H1 (cell line): ENCODE data around the gene DNASE1L1. TPM values are rescaled to one million over a fixed set of nuclear protein-coding genes. Genes with fewer than 3 reads are reported as not detected.
A peak's percentile ranks its signal among the peaks of the same experiment; 100 is the strongest.

Experiments
- CTCF ChIA-PET: fragments of 300-600 bp; sonication (Branson Sonifier 250); formaldehyde crosslinking; loops from one replicate; lab custom pipeline; 2021; ENCODE audit not compliant: partially characterized antibody; lab: Charles Lee
- POLR2A ChIA-PET: fragments of 300-600 bp; sonication (Branson Sonifier 250); formaldehyde crosslinking; loops from one replicate; lab custom pipeline; 2021; ENCODE audit warnings: inconsistent platforms; ENCODE audit not compliant: partially characterized antibody; lab: Charles Lee
- DNase-seq, 2 experiments: peaks; one replicate each; pipeline versions ENCODE4 v3.0.0 to v3.0.0-alpha.2; 2010 to 2022; ENCODE audit warnings: low spot score in 2 of 2, low read depth in 1 of 2, mixed read lengths in 1 of 2
- FAIRE-seq: peaks from 2 replicates; lab custom pipeline; 2011; peaks lifted over from hg19 to GRCh38; lab: Jason Lieb, UNC
- H2AFZ ChIP-seq: 2 replicates; pipeline ENCODE4 v1.8.1; 2012; ENCODE audit warnings: low read length, inconsistent platforms
- H2AK5ac ChIP-seq: 2 replicates; pipeline ENCODE4 v1.6.1; 2013; ENCODE audit warnings: low read depth, low read length
- H2BK120ac ChIP-seq: replicated peaks from 2 replicates; pipeline ENCODE3; 2013; ENCODE audit warnings: low read depth, low read length, inconsistent platforms
- H2BK12ac ChIP-seq: 2 replicates; pipeline ENCODE4 v1.6.1; 2013; ENCODE audit warnings: low read depth, low read length
- H2BK15ac ChIP-seq: 2 replicates; pipeline ENCODE4 v1.6.1; 2013; ENCODE audit warnings: low read length
- H2BK20ac ChIP-seq: 2 replicates; pipeline ENCODE4 v1.6.1; 2013; ENCODE audit warnings: low read length
- H2BK5ac ChIP-seq: 2 replicates; pipeline ENCODE4 v1.6.1; 2013; ENCODE audit warnings: low read depth, low read length
- H3K14ac ChIP-seq: 2 replicates; pipeline ENCODE4 v1.6.1; 2013; ENCODE audit warnings: inconsistent platforms; ENCODE audit not compliant: insufficient read length
- H3K18ac ChIP-seq: 2 replicates; pipeline ENCODE4 v1.6.1; 2013; ENCODE audit warnings: low read length; ENCODE audit errors: extremely low read depth
- H3K23ac ChIP-seq: 2 replicates; pipeline ENCODE4 v1.6.1; 2013; ENCODE audit warnings: inconsistent platforms; ENCODE audit not compliant: insufficient read length
- H3K23me2 ChIP-seq: 2 replicates; pipeline ENCODE4 v1.6.1; 2013; ENCODE audit warnings: low read depth, low read length
- H3K27ac ChIP-seq: 2 replicates; pipeline ENCODE4 v1.6.1; 2011; ENCODE audit warnings: low read depth, low read length, inconsistent platforms
- H3K27me3 ChIP-seq, 4 experiments: replicated peaks in 1 of 4; 1 replicate in 1 of 4; 2 replicates in 3 of 4; pipeline versions ENCODE4 v1.6.1 to v1.8.1; 2011 to 2013; ENCODE audit warnings: low read length in 3 of 4, mild to moderate bottlenecking in 3 of 4, inconsistent platforms in 2 of 4, mixed read lengths in 2 of 4, moderate library complexity in 1 of 4; ENCODE audit not compliant: control insufficient read depth in 3 of 4, insufficient read depth in 3 of 4; ENCODE audit errors: extremely low read depth in 1 of 4
- H3K36me3 ChIP-seq, 4 experiments: 2 replicates each; pipeline versions ENCODE4 v1.6.1 to v1.8.1; 2011 to 2013; ENCODE audit warnings: mild to moderate bottlenecking in 4 of 4, low read length in 3 of 4, moderate library complexity in 2 of 4, control low read depth in 1 of 4, inconsistent platforms in 1 of 4; ENCODE audit not compliant: insufficient read depth in 4 of 4, control insufficient read depth in 2 of 4
- H3K4ac ChIP-seq: replicated peaks from 2 replicates; pipeline ENCODE3; 2013; ENCODE audit warnings: low read length, low read depth, mixed read lengths, inconsistent platforms; ENCODE audit not compliant: insufficient read length
- H3K4me1 ChIP-seq, 4 experiments: replicated peaks in 1 of 4; 1 replicate in 1 of 4; 2 replicates in 3 of 4; pipeline versions ENCODE4 v1.6.1 to v1.8.1; 2011 to 2013; ENCODE audit warnings: low read length in 3 of 4, inconsistent platforms in 2 of 4, mixed read lengths in 1 of 4; ENCODE audit not compliant: insufficient read depth in 4 of 4, control insufficient read depth in 3 of 4
- H3K4me2 ChIP-seq, 2 experiments: 2 replicates each; pipeline versions ENCODE4 v1.6.1 to v1.8.1; 2011 to 2013; ENCODE audit warnings: low read depth in 2 of 2, low read length in 2 of 2, control low read depth in 1 of 2, inconsistent platforms in 1 of 2, mild to moderate bottlenecking in 1 of 2; ENCODE audit not compliant: insufficient read depth in 1 of 2
- H3K4me3 ChIP-seq, 4 experiments: fragments of 200-600, 300-600 bp in 1 of 4; sonication (generic), shearing (Covaris generic), sonication (Bioruptor Twin) in 1 of 4; 2 replicates each; pipeline versions ENCODE4 v1.5.1 to v1.8.1; 2011 to 2016; ENCODE audit warnings: low read length in 4 of 4, low read depth in 3 of 4, control low read depth in 2 of 4, inconsistent platforms in 2 of 4, mild to moderate bottlenecking in 2 of 4, mixed read lengths in 1 of 4, moderate library complexity in 1 of 4; ENCODE audit not compliant: insufficient read depth in 2 of 4; ENCODE audit errors: extremely low read depth in 1 of 4
- H3K56ac ChIP-seq: replicated peaks from 2 replicates; pipeline ENCODE3; 2013; ENCODE audit warnings: low read depth, mild to moderate bottlenecking, mixed read lengths, low read length, inconsistent platforms; ENCODE audit not compliant: insufficient read length
- H3K79me1 ChIP-seq: 2 replicates; pipeline ENCODE4 v1.6.1; 2013; ENCODE audit warnings: low read depth, low read length, control low read depth
- H3K79me2 ChIP-seq, 2 experiments: 2 replicates each; pipeline versions ENCODE4 v1.6.1 to v1.8.1; 2012 to 2013; ENCODE audit warnings: low read length in 2 of 2, mild to moderate bottlenecking in 2 of 2, inconsistent platforms in 1 of 2; ENCODE audit not compliant: insufficient read depth in 2 of 2, control insufficient read depth in 1 of 2
- H3K9ac ChIP-seq, 4 experiments: replicated peaks in 1 of 4; 1 replicate in 1 of 4; 2 replicates in 3 of 4; pipeline versions ENCODE4 v1.6.1 to v1.8.1; 2011 to 2013; ENCODE audit warnings: low read depth in 3 of 4, low read length in 3 of 4, control low read depth in 2 of 4, mild to moderate bottlenecking in 2 of 4, moderate library complexity in 2 of 4, inconsistent platforms in 1 of 4; ENCODE audit errors: extremely low read depth in 1 of 4
- H3K9me3 ChIP-seq, 2 experiments: 2 replicates each; pipeline versions ENCODE4 v1.6.1 to v1.8.1; 2012 to 2013; ENCODE audit warnings: mild to moderate bottlenecking in 2 of 2, moderate library complexity in 2 of 2, control low read depth in 1 of 2, inconsistent platforms in 1 of 2, low read depth in 1 of 2, low read length in 1 of 2, mixed read lengths in 1 of 2; ENCODE audit not compliant: insufficient read depth in 2 of 2
- H4K20me1 ChIP-seq, 2 experiments: replicated peaks in 1 of 2; 2 replicates each; pipeline versions ENCODE3 to v1.8.1; 2011 to 2013; ENCODE audit warnings: inconsistent platforms in 2 of 2, low read length in 2 of 2, mild to moderate bottlenecking in 1 of 2; ENCODE audit not compliant: insufficient read depth in 2 of 2, control insufficient read depth in 1 of 2
- H4K5ac ChIP-seq: 2 replicates; pipeline ENCODE4 v1.6.1; 2013; ENCODE audit warnings: low read length, low read depth, mixed read lengths, inconsistent platforms; ENCODE audit not compliant: insufficient read length
- H4K8ac ChIP-seq: 2 replicates; pipeline ENCODE4 v1.8.0; 2013; ENCODE audit warnings: mild to moderate bottlenecking, moderate library complexity, low read length, inconsistent platforms; ENCODE audit not compliant: insufficient read depth; ENCODE audit errors: extremely low read depth
- H4K91ac ChIP-seq: replicated peaks from 2 replicates; pipeline ENCODE3; 2013; ENCODE audit warnings: low read length, mixed read lengths, inconsistent platforms; ENCODE audit not compliant: insufficient read length
- CBX5 ChIP-seq: fragments of 300-800, 300-1000 bp; sonication (generic); IDR thresholded peaks from 2 replicates; pipeline ENCODE4 v1.7.1; 2016; ENCODE audit warnings: antibody characterized with exemption, low read length, low read depth
- CHD1 ChIP-seq: IDR thresholded peaks from 2 replicates; pipeline ENCODE4 v1.6.1; 2012; ENCODE audit warnings: low read depth, low read length, improper control_type of control experiment
- CREB1 ChIP-seq: IDR thresholded peaks from 2 replicates; pipeline ENCODE4 v1.6.1; 2012; ENCODE audit warnings: inconsistent platforms
- GABPA ChIP-seq: IDR thresholded peaks from 2 replicates; pipeline ENCODE4 v1.6.1; 2011; ENCODE audit warnings: mild to moderate bottlenecking, low read length, moderate library complexity, borderline replicate concordance; ENCODE audit not compliant: insufficient read depth
- HDAC2 ChIP-seq, 2 experiments: fragments of 300-600 bp in 1 of 2; sonication (generic) in 1 of 2; IDR thresholded peaks; 2 replicates each; pipeline ENCODE4 v1.6.1; 2011 to 2012; ENCODE audit warnings: low read depth in 2 of 2, low read length in 2 of 2, mild to moderate bottlenecking in 2 of 2, moderate library complexity in 2 of 2, borderline replicate concordance in 1 of 2, inconsistent platforms in 1 of 2
- JUN ChIP-seq: IDR thresholded peaks from 2 replicates; pipeline ENCODE4 v1.6.1; 2011; ENCODE audit warnings: low read depth, mild to moderate bottlenecking, improper control_type of control experiment, low read length
- KDM4A ChIP-seq: IDR thresholded peaks from one replicate; pipeline ENCODE4 v1.7.1; 2012; ENCODE audit warnings: low read depth, mild to moderate bottlenecking, moderate library complexity, low read length, inconsistent platforms; ENCODE audit not compliant: severe bottlenecking
- RFX5 ChIP-seq: IDR thresholded peaks from 2 replicates; pipeline ENCODE4 v1.6.1; 2011; ENCODE audit warnings: low read depth, low read length, improper control_type of control experiment, borderline replicate concordance
- SIRT6 ChIP-seq: IDR thresholded peaks from one replicate; pipeline ENCODE4 v1.7.1; 2012; ENCODE audit warnings: low read length, inconsistent platforms
- SUZ12 ChIP-seq: fragments of 200-600 bp; sonication (generic); IDR thresholded peaks from 2 replicates; pipeline ENCODE4 v1.6.1; 2012; ENCODE audit warnings: mild to moderate bottlenecking, inconsistent platforms, low read length, moderate library complexity, mixed read lengths
- TAF1 ChIP-seq: IDR thresholded peaks from 2 replicates; pipeline ENCODE4 v1.6.1; 2011; ENCODE audit warnings: mild to moderate bottlenecking, low read depth, low read length
- WGBS, 2 experiments: shearing (Covaris generic) in 1 of 2; methylation state at CpG; one replicate each; pipeline versions ENCODE4 v1.1.6 to v1.1.7; 2013 to 2015; ENCODE audit warnings: low lambda C conversion rate in 2 of 2, mixed read lengths in 2 of 2, inconsistent platforms in 1 of 2, low coverage in 1 of 2, missing lambda C conversion rate in 1 of 2; ENCODE audit not compliant: insufficient replicate concordance in 2 of 2, insufficient coverage in 1 of 2, insufficient read length in 1 of 2; ENCODE audit errors: extremely low coverage in 1 of 2, missing lambda C conversion rate in 1 of 2; 5-methylcytosine and 5-hydroxymethylcytosine counted together
- polyA plus RNA-seq, 7 experiments: library from polyadenylated mRNA; depleted of rRNA in 3 of 7; stranded (reverse) in 5 of 7; unstranded in 2 of 7; fragments of >200 nt in 5 of 7; fragments of 200-250 nt in 2 of 7; gene quantifications; 1 replicate in 5 of 7; 2 replicates in 1 of 7; 4 replicates in 1 of 7; pipeline versions ENCODE4 v1.2.1 to v1.2.3, GENCODE V29; 2011 to 2013; ENCODE audit warnings: missing spikeins in 2 of 7, mixed read lengths in 2 of 7
- total RNA-seq: library from RNA; stranded (reverse); fragmentation: NEBNext Ultra II Directional; extraction: Animal tissue kit (Norgen Biotek cat#: 25700); gene quantifications from 2 replicates; pipeline ENCODE4 v1.2.1, GENCODE V29; 2021
- TF ChIP-seq, protein P1 (sequence below): IDR thresholded peaks from 2 replicates; pipeline ENCODE4 v1.6.1; 2012; ENCODE audit warnings: inconsistent platforms

Gene DNASE1L1
- total and polyA plus RNA-seq, 2 of the 8 experiments (the other 6 are each of a cell fraction or from before 2014, with no cell fraction given): 8.7 to 30.0 TPM

DNA sequence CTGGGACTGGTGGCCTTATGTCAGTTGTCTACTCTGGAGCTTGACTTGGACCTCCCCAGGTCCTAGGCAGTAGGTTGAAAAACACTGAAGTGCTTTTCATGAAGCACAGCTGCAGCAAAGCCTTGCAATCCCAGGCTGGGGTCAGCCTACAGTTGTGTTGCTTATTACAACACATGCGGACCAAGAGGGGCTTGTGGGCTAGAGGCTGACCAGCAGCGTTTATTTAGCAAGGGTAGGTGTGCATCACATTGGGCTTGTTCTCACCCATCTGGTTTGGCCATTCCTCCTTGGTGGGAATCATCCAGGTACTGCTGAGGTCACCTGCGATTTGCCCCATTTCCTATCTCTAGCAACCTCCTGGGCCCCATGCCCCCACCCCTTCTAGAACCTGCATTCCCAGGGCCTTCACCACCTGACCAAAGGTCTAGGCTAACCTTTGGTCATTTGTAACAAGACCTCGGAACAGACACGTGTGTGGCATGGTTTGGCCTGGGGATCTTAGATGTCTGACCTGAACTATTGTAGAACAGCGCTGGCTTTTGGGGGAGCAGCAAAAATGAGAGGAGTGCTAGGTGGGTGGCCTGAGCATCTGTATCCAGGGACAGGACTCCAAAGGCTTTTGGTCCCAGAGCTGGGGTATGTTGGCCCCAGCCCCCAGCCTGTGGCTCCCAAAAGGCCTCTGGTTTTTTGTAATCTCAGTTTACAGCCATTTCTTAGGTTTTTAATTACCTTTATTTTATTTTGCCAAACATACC lies 7.8 kb downstream of the DNASE1L1 start:
- H3K23me2 ChIP-seq: peaks cover 6% of the 10 kb centered on the region; the same call in 1 of the 2 replicates
- no peak overlapping the region for H2BK15ac ChIP-seq
- peaks cover 3 to 4% of the 10 kb centered on the region in 2 experiments for H4K20me1 ChIP-seq
- peaks cover 0 to 6% (median 0%) of the 10 kb centered on the region in 4 experiments; a peak in 2 of 7 replicates for H3K4me1 ChIP-seq
- no peak overlapping the region for H3K4ac ChIP-seq
- CTCF ChIA-PET: no interaction called here
- peaks cover 0 to 15% of the 10 kb centered on the region in 2 experiments; a peak in 2 of 4 replicates for H3K79me2 ChIP-seq
- H3K4me2 ChIP-seq: no peak overlapping the region
- no peaks in the 10 kb centered on the region for H3K79me1 ChIP-seq
- no peak overlapping the region for H3K9ac ChIP-seq
- peaks cover 13 to 25% (median 19%) of the 10 kb centered on the region in 4 experiments for H3K36me3 ChIP-seq
- FAIRE-seq (no peak), DNase-seq (no peak)
- H3K23ac ChIP-seq: no peak overlapping the region
- no peaks in the 10 kb centered on the region for H3K9me3 ChIP-seq
- H4K8ac ChIP-seq: no peak overlapping the region
- H3K18ac ChIP-seq: no peak overlapping the region
- no peak overlapping the region for H2AK5ac ChIP-seq
- no peak overlapping the region for H3K4me3 ChIP-seq
- no peak overlapping the region for H2BK20ac ChIP-seq
- POLR2A ChIA-PET: interaction anchor here (0.5 to 8.4 kb wide), 25 partner anchors 8 to 361 kb away, joined by 3 to 124 read pairs (median 4); partner anchors contain the start of genes ATP6AP1, DNASE1L1, EMD and FLNA
- no peak overlapping the region for H3K14ac ChIP-seq
- WGBS, 2 experiments: 63% methylated on average over 6 of the region's 6 CpGs; no CpG with 5 or more reads in 1 of the 2 experiments
- no peak overlapping the region for H2BK5ac ChIP-seq
- H2AFZ ChIP-seq: no peak overlapping the region
- no peak overlapping the region for H4K91ac ChIP-seq
- no peak overlapping the region for H2BK120ac ChIP-seq
- H4K5ac ChIP-seq: no peak overlapping the region
- H3K27me3 ChIP-seq: no peaks in the 10 kb centered on the region
- no peak overlapping the region for H2BK12ac ChIP-seq
- no peak overlapping the region for H3K56ac ChIP-seq
- H3K27ac ChIP-seq: no peak overlapping the region
- TF ChIP-seq SIRT6 (peak; percentile 25), CREB1 (no peak), TAF1 (no peak), RFX5 (no peak), CHD1 (no peak), CBX5 (no peak), HDAC2 (IDR thresholded peaks at IDR 0.05; ENCODE audit: borderline replicate concordance in 1 of 2, low read depth in 2 of 2, low read length in 2 of 2) (no peak), KDM4A (no peak), SUZ12 (no peak), GABPA (no peak), JUN (no peak)
- TF ChIP-seq, protein P1, sequence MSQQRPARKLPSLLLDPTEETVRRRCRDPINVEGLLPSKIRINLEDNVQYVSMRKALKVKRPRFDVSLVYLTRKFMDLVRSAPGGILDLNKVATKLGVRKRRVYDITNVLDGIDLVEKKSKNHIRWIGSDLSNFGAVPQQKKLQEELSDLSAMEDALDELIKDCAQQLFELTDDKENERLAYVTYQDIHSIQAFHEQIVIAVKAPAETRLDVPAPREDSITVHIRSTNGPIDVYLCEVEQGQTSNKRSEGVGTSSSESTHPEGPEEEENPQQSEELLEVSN: no peak
